RPMI7951 (cell line): Measurements from ENCODE around the gene LRRC2. TPM values are rescaled to one million over a fixed set of nuclear protein-coding genes. Genes with fewer than 3 reads are reported as not detected.
A peak's percentile ranks its signal among the peaks of the same experiment; 100 is the strongest.
"Not testable (repeated sequence)": the region's sequence is repeated elsewhere in the genome, so short reads cannot be mapped to it uniquely, and the experiment has no call there.

Source experiments
- DNase-seq: peaks from one replicate; pipeline ENCODE4 v3.0.0-alpha.2; 2012; ENCODE audit warnings: low read depth
- total RNA-seq: library from RNA; depleted of rRNA; stranded (reverse); fragments of >200 nt; shearing (Covaris generic); gene quantifications from 2 replicates; pipeline ENCODE4 v1.2.3, GENCODE V29; 2014

The LRRC2 gene
- total RNA-seq, 1 experiment from 2014 or later = 0.12 TPM

DNA sequence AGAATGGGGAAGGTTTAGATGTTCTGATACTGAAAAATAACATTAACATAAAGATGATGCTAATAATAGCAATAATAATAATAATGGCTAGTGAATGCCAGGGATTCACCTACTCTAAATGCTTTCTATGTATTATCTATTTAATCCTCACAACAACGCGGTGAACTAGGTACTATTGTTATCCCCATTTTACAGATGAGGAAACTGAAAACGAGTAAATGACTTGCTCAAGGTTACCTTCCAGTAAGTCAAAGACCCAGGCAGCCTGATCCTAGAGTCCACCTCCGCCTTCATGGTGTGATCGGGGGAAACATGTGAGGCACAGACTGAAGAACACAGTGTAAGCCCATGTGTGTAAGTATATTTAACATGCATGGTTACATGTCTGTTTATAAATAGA is 30.4 kb downstream of the LRRC2 start:
- DNase-seq = no peak

DNA sequence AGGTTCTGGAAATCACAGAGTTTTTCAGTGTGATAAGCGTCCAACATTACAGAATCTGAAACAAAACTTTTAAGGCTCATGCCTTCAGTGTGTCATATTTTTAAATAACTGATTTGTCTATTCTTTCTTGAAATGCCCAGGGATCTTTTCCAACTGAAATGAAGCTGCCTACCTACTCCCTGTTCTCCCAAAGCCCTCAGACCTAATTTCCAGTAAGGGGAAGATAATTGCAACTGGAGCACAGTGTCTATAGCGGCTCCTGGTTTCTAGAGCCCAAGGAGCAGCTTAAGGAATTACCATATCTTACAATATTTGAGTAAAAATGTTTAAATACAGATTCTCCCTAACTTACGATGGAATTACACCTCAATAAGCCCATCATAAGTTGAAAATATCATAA is 33.0 kb downstream of the LRRC2 start:
- DNase-seq = no peak

DNA sequence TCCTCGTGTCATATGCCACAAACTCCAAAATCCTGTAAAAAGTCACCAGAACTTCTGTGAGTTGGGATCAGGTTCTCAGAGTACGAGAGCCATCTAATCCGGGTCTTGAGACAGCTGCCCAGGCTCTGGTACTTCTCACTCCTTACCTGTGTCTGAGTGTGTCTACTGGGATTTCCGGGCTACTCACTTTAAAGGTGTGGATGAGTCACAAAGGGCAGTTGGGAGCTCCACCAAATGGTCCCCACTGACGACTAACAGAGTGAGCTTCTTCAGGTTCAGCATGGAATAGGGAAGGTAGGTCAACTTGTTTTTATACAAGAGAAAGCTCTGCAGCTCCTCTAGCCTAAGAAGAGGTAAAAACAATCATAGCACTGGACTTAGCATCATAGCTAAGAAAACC is 38.9 kb downstream of the LRRC2 start:
- no peak for DNase-seq

DNA sequence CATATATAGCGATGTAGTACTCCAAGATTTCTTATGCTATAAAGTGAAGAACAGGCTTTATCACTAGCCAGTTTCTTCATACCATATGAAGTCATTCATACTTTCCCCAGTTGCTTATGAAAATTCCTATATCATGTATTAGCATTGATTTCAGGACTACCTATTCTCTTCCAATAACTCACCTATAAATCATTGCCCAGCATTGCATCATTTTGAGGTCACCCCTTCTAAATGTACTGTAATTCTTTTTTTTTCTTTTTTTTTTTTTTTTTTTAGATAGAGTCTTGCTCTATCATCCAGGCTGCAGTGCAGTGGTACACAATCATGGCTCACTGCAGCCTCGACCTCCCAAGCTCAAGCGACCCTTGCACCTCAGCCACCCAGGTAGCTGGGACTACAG is 41.3 kb downstream of the LRRC2 start:
- no peak for DNase-seq

DNA sequence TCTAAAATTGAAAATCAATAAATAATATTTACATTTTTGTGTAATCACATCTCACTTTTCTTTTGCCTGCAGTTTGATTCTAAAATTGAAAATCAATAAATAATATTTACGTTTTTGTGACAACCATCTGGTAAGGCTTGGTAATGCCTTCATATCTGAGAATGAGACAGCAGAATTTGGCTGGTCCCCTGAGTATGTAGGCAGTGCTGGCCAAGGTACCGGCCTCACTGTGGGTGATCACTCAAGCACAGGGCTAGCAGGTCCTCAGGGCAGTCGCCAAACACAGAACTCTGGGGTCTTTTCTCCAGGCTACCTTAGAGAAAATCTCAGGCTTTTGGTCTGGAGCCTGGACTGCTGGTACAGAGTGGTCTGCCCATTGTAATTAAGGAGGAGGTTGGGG is 42.1 kb downstream of the LRRC2 start:
- no peak for DNase-seq

DNA sequence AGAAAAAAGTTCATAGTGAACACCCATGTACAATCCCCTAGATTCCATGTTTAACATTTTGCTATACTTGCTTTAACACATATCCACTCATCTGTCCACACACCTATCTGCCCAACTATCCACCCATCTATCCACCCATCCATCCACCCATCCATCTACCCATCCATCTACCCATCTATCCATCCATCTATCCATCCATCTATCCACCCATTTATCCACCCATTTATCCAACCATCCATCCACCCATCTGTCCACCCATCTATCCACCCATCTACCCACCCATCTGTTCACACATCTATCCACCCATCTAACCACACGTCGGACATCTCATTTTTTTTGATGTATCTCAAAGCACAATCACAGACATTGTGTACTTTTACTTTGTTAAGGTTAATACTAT is 42.5 kb downstream of the LRRC2 start:
- no peak for DNase-seq

DNA sequence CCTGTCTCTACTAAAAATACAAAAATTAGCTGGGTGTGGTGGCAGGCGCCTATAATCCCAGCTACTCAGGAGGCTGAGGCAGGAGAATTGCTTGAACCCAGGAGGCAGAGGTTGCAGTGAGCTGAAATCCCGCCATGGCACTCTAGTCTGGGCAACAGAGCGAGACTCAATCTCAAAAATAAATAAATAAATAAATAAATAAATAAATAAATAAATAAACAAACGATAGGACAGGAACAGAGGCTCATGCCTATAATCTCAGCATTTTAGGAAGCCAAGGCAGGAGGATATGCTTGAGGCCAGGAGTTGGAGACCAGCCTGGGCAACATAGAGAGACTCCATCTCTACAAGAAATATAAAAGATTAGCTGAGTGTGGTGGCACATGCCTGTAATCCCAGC is 43.9 kb downstream of the LRRC2 start:
- DNase-seq = not testable (repeated sequence)

DNA sequence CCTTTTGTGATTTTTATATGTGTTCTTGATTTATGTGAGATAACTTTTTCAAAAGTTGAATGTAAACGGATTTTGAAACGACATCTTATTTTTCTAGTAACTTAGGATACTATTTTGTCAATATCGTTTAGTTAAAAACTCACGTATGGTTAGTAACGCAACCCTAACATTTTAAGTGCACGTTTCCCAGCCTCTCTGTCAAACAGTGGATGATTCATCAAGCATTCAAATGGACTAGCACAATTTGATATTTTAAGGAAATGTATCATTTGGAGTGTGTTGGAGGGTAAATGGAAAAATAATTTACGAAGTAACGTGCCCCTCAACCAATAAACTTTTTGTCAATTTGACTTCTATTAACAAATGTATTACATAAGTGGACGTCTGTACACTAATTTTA is 45.0 kb downstream of the LRRC2 start:
- DNase-seq = no peak

DNA sequence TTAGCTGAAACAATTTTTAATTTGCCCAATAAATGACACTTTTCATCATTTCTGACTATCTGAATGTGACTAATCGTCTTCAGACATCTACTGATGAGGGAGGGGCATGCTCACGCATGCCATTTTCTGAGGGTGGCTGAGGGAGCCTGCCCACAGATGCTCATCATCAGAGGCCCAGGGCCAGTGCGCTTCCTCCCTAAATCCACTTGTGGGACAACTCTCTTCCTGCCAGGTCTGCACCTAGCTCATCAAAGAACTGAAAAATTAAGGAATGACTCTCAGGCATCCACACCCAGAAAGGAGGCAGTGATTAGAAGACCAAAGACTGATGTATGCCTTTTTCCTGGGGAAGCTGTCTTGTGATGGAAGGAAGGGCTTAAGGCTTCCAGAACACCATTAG is 45.6 kb downstream of the LRRC2 start:
- no peak for DNase-seq

DNA sequence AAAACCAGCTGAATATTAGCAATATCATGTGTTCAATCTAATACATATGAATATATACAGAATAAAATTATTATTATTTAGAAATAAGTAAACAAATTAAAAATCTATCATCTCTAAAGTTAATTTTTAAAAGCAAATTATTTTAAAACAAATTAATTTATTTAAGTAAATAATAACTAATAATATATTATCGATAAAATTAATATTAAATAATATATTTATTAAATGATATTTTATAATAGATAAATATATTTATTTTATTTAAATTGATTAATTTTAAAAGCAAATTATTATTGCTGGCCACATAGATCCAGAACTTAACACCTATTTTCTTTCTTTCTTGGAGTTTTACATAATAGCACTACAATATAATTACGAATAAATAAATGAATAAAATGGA is 46.1 kb downstream of the LRRC2 start:
- DNase-seq = no peak

DNA sequence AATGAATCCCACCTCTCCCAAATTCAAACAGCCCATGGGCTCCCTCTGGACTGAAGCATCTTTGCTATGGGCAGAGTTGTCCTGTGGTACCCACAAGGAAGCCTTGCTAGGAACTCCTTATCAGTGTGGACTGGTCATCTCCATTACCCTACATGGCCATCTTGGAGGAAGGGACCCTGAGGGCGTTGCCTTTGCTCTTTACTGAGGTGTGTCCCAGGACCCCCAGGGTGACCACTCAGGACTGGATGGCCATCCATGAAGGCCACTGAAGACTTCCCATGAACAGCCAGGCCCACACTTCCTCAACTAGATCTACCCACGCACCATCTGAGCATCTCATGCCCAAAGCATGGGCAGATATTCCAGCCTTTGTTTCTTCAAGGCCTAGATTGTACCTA is 48.3 kb downstream of the LRRC2 start:
- no peak for DNase-seq

DNA sequence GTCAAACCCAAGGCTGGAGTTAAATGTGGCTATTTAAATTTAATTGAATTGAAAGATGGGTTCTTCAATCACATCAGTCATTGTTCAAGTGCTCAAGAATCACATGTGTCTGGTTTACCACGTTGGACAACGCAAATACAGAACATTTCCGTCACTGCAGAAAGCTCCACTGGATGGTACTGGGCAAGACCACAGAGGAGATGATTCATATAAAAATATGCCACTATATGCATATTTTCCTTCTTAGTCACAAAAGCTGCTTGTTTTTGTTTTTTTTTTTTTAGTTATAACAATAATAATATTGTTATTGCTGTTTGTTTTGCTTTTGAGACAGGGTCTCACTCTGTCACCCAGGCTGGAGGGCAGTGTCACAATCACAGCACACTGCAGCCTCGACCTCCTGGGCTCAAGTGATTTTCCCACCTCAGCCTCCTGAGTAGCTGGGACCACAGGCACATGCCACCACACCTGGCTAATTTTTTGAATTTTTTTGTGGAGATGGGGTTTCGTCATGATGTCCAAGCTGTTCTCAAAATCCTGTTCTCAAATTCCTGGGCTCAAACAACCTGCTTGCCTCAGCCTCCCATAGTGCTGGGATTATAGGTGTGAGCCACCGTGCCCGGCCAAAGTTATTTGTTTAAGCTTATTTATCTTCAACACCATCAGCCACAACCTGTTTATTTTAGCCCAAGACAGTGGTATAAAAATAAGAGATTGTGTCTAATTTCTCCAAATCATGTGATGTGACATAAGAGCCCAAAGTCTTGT is 48.9 kb downstream of the LRRC2 start:
- peak; percentile 92 for DNase-seq

DNA sequence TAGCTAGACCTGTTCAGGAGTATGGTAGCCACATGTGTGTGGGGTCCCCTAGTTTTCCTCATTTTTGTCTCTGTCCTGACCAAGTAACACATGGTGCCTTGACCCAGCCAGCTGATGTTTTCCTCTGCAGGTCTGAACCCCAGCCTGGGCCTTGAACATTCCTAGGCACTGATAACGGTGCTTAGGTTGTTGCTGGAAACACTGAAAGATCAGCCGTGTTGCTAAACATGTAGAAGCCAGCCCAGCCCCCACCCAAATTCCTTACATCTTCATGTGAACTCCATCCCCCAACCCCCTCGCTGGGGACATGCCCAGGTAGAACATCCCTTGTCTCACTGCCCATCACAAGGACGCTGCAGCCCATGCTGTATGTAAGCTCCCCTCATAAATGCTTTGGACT is 49.6 kb downstream of the LRRC2 start:
- no peak for DNase-seq

DNA sequence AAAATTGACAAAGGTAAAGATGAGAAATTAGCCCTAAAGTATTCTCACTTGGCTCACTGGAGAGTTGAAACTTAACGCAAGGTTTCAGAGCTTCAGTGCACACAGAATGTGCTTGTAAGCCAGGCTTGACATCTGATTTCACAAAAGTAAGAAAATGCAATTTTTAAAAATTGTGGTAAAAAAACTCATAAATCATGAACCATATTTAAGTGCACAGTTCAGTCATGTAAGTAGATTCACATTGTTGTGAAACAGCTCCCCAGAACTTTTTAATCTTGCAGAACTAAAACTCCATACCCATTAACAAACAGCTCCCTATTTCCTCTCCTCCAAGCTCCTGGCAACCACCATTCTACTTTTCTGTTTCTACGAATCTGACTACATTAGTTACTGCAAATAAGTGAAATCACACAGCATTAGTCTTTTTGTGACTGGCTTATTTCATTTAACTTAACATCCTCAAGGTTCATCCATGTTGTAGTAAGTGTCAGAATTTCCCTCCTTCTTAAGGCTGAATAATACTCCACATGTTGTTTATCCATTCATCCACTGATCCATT is 53.8 kb downstream of the LRRC2 start:
- DNase-seq = no peak

DNA sequence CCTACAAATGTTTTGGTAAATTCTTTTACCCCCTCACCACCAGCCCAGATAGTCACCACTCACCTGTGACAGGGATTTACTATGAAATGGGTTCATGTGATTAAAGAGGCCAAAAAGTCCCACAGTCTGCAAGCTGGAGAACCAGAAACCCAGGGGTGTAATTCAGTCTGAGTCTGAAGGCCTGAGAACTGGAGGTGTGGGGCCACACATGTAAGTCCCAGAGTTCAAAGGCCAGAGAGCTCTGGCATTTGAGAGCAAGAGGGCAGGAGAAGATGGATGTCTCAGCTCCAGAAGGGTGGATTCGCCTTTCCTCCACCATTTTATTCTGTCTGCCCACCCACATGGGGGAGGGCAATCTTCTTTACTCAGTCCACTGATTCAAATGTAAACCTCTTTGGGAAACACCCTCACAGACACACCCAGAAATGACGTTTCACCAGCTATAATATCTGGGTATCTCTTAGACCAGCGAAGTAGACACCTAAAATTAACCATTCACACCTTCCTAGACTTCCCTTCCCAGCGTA is 56.4 kb downstream of the LRRC2 start:
- DNase-seq = no peak

DNA sequence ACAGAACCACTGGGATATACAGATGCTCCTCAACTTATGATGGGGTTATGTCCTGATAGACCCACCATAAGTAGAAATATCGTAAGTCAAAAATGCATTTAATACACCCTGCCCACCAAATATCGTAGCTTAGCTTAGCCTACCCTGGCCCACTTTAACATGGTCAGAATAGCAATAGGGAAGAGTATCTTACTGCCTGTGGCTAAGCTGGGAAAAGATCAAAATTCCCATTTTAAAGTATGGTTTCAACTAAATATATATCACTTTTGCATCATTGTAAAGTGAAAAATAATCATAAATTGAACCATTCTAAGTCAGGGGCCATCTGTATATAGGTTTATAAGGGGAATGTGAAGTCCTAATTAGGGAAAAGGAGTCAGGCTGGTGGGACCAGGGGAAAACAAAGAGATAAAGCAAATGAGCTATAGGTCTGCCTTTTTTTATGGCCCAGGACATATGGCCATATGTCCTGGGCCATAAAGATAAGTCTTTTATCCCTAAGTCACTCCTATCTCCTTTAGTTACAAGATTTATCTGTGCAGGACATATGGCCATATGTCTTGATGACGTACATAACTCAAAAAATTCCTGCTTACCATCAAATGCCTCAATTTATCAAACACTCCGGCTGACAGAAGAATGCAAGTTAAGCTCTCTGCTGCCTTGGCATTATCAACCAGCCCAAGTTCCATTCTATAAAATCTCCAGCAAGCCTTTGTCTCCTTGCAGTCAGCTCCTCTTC is 57.1 kb downstream of the LRRC2 start:
- DNase-seq = no peak

DNA sequence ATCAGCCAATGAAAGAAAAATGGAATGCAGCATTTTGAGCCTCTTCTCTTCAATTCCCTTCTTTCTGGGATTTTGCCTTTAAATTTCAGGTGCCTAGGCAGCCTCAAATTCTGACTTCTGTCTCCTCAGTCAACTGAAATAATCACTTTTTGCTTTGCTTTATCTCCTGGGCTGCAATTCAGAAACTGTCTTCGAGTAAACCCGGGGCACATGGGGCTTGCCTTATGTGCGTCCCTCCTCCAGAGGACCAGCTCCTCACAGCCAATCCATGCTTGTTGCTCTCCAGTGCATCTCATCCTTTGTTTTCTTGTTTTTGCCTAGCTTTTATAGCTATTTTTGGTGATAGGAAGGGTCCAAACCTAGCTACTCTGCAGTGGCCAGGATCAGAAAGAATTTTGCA is 59.6 kb downstream of the LRRC2 start:
- DNase-seq = no peak

DNA sequence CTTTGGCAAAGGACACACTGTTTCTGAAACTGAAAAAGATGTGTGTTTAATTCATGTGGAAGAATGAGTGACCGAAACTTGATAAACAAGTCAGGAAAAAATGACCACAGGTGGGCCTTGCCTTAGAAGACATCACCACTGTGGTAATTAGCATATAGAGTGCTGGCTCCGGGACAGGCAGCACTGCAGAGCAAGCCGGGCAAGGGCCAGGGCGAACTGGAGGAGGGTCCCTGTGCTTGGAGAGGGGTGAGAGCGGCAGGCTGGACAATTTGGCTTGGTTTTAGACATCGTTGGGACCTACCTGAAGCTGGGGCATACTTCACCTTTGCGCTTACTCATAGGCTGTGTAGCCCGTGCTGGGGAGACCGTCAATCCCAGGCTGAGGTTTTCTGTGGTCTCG is 60.1 kb downstream of the LRRC2 start:
- DNase-seq = no peak

DNA sequence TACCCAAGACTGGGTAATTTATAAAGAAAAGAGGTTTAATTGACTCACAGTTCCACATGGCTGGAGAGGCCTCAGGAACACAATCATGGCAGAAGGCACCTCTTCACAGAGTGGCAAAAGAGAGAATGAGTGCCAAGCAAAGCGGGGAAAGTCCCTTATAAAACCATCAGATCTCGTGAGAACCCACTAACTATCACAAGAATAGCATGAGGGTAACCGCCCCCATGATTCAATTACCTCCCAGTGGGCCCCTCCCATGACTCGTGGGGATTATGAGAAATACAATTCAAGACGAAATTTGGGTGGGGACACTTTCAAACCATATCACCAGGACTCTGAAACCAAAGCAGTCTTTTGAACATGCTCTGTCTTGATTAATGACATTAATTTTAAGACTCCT is 61.3 kb downstream of the LRRC2 start:
- peak; percentile 37 for DNase-seq

DNA sequence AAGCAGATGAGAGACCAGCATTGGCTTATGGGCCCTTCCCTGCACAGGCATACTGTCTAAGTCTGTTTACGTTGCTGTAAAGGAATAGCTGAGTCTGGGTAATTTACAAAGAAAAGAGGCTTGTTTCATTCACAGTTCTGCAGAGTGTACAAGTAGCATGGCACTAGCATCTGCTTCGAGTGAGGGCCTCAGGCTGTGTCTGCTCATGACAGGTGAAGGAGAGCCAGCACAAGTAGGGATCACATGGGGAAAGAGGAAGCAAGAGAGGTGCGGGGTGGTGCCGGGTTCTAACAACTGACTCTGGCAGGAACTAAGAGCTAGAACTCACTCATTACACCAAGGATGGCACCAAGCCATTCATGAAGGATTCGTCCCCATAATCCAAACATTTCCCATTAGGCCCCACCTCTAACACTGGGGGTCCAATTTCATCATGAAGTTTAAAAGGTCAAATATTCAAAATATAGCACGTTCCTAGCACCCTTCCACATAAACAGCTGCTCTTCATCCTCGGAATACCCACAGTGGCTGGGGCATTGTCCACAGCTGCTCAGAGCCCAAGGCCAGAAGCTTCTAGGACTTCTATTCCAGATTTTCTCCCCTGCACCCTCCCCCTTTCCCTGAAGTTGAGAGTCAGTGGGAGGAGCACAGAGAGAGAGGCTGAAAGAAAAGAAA is 62.8 kb downstream of the LRRC2 start:
- no peak for DNase-seq

DNA sequence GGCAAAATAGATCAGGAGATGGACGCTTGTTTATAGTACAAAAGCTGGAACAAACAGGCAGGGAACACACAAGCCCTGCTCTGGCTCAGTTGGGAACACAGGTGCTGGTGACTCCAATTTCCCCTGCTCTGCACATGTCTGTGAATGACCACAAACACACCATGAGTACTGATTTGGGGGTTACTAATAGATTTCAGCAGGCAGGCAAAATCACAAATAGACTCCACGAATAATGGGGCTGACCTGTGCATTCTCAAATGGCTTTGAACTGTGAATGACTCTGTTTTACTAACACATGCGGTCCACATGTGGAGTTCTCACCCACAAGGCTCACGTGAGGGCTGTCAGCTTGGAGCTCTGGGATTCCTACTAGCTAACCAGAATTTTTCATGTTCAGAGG is 64.4 kb downstream of the LRRC2 start:
- peak; percentile 45 for DNase-seq
